GM12873 (cell line): ENCODE results near the gene MED15.

Source experiments
- TF ChIP-seq, protein P1 (sequence below): IDR thresholded peaks from 2 replicates; pipeline ENCODE4 v1.5.1; 2012; ENCODE audit warnings: low read depth, mild to moderate bottlenecking, moderate library complexity, low read length, control low read depth; ENCODE audit not compliant: insufficient read depth; ENCODE audit errors: missing control alignments

MED15 gene

DNA sequence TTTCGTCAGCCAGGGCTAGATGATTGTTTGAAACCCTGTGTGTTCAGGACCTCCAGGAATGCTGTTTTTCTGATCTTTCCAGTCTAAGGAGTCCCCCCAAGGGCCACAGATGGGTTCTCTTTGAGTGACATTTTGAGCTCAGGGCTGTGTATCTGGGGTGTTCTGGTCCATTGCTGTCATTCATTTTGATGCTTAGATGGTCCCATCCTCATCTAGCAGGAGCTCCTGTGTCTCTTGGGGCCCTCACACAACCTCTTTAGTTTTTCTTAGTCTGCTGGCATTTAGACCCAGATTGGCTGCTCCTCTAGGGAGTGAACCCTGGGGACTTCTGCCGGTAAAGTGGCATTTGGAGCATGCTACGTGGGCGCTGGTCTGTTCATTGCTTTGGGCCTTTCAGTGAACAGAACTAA is 39.1 kb downstream of the MED15 start:
- TF ChIP-seq, protein P1, sequence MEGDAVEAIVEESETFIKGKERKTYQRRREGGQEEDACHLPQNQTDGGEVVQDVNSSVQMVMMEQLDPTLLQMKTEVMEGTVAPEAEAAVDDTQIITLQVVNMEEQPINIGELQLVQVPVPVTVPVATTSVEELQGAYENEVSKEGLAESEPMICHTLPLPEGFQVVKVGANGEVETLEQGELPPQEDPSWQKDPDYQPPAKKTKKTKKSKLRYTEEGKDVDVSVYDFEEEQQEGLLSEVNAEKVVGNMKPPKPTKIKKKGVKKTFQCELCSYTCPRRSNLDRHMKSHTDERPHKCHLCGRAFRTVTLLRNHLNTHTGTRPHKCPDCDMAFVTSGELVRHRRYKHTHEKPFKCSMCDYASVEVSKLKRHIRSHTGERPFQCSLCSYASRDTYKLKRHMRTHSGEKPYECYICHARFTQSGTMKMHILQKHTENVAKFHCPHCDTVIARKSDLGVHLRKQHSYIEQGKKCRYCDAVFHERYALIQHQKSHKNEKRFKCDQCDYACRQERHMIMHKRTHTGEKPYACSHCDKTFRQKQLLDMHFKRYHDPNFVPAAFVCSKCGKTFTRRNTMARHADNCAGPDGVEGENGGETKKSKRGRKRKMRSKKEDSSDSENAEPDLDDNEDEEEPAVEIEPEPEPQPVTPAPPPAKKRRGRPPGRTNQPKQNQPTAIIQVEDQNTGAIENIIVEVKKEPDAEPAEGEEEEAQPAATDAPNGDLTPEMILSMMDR: no peak

DNA sequence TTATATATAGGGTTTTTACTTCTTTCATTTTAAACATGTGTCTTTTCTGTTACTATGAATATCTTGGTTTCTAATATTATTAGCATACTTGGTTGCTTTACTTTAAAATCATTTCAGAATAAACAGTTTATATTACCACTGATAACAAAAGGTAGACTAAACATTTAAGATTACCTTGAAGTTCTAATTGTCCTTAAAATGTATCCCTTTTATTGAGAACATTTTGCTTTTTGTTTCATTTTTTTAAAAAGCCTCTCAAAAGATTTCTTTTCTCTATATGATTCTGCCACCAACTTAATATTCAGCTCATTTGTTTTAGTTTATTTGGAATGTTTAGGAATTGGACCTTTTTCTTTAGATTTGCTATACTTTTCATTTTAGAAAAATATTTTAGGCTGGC is 39.6 kb downstream of the MED15 start:
- TF ChIP-seq, protein P1: no peak

DNA sequence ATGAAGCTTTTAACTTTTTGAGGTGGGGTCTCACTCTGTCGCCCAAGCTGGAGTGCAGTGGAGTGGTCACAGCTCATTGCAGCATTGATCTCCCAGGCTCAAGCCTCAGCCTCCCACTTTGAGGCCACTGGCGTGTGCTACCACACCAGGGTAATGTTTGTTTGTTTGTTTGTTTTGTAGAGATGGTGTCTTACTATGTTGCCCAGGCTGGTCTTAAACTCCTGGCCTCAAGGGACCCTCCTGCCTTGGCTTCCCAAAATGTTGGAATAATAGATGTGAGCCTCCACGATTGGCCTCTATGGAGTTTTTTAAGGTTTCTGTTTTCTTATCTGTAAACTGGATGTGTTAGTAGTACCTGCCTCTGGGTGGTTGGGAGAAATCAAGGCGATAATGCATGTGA is 41.4 kb downstream of the MED15 start:
- TF ChIP-seq, protein P1: no peak

DNA sequence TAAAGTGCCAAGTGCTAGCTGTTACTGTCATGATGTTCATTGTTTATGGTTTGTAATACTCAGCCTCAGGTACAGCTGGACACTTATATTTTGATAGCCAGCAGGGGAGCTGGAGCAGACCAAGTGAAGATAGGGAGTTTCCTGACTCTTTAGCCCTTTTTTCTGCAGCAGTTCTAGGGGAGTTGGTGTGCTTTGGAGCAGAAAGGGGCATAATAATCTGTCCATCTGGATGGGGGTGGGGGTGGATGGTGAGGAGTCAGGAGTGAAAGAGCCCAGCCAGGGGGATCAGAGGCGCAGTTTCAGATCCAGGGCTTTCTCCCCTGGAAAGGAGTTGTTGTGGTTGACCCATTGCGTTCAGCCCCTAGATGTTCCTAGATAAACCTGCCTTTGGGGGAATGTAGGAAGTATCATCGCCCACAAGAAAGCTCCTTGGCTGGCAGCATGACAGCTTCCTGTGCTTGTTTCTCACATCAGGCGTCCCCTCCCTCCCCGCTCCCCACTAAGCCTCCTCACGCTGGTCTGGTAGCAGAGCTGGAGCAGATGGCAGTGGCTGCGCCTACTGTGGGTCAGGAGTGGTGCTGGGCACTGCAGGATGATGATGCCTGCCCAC is 41.9 kb downstream of the MED15 start:
- TF ChIP-seq, protein P1: no peak

DNA sequence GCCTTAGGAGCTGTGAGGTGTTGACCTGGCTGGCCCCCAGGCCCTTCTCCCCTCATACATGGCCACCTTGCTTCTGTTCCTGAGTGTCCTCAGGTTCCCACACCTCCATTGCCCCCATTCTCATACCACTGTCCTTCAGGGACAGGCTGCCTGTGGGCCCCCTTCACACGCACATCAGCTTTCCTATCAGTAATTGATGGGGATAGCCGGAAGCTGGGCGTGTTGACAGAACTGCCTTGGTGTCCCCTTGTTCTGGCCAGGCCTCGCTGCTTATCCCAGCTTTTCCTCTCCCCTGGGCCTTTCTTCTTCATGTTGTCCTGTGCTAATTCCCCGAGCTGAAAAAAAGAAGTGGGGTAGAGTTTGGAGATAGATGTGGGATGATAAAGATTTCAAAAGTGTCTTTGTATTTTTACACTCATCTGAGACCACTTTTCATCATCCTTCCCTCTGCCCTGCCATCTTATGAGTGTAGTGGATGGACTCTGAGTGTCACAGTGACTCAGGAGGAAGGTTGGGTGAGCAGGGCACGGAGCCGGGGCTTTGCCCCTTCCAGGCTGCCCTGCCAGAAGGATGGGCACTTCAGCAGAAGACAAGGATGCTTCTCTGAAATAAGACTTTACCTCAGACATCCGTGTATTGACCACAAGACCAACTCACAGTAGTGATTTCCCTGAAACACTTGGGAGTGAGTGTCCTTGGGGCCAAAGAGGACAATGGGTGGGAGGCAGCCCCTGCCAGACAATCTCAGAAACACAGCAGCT is 42.8 kb downstream of the MED15 start:
- TF ChIP-seq, protein P1: no peak

DNA sequence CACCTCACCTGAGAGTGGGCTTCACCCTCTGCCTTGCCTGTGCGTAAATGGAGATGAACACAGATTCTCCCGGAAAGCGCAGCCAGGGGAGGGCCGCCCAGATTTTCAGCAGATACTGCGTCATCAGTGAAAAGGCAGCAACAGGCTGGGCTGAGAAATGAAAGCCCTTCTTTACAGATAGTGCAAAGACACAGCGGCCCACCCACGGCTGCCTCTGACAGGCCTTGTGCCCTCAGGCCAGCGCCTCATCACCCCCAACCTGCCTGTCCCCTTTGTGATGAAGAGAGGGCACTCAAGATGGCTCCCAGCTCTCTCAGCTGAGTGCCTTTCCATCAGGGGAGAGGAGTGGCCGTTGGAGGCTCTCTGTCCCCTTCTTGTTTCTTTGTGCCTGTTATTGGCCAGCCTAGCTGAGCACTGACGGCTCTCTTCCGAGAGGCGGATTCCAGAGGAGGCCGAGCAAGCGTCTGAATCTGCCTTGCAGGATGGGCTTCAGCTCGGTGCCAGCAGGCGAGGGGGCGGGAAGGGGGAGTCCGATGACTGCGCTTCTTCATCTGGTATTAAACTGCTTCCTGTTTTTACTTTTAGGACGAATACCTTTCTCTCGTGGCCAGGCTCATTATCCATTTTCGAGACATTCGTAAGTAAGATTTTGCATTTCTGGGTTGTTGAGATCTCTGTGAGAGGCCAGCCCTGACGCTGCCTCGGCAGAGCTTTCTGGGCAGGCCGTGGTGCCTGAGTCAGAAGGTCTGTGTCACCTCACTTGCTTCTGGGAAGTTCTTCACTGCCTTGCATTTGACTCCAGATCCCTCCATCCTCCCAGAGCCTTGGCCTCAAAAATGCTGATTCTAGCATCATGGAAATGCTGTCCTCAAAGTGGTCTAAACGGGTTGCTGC is 43.7 kb downstream of the MED15 start:
- TF ChIP-seq, protein P1: no peak

DNA sequence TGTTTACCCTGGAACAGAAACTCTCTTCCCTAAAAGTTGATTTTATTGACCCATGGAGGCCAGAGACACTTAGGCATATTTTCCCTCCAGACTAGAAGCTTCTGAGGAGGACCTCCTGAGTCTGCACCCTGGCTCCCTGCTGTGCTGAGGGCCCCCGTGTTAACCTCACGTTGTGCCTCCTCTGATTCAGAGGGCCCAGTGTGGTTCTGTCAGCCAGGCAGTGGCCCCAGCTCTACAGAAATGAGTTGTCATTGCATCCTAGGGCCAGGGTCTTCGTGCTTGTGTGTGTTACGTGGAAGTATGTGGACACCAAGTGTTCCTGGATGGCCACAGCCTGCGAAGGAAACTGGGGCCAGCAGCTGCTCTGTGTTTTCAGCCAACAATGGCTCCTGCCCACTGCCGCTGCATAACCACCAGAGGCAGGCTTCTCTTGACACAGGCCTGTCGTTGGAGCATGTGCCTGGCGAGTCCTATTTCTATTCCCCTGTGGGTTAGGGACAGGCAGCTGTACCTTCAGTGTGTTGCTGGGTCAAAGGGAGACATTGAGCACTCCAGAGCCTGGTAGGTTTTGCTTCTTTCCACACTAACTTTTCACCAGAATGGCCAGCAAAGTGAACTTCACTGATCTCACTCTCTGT is 44.5 kb downstream of the MED15 start:
- TF ChIP-seq, protein P1: peak; percentile 28
